HG03064 (cell line): Measurements from ENCODE around the gene FAAP100.

ENCODE experiments used
- ATAC-seq: cut with Tn5 transposase; IDR thresholded peaks from one replicate; pipeline ENCODE4 v1.9.1; 2021; ENCODE audit warnings: low read depth; ENCODE audit not compliant: unreplicated experiment

Gene FAAP100

GRCh38 chr17:81513753-81514488, 38.2 kb downstream of the FAAP100 start:
- ATAC-seq, result no peak

- ATAC-seq, result no peak
Observed at GRCh38 chr17:81513372-81513752, 38.8 kb downstream of the FAAP100 start.

- ATAC-seq, result no peak
Observed at GRCh38 chr17:81512562-81513371, 39.4 kb downstream of the FAAP100 start, which contains the start of gene ACTG1. Gene ACTG1, minus strand, starts transcription at chr17:81512799. Its CDS starts 445 bp downstream, at chr17:81512354.

GRCh38 chr17:81511804-81512561, 40.2 kb downstream of the FAAP100 start:
- ATAC-seq, result no peak

- ATAC-seq, result no peak
Observed at GRCh38 chr17:81511554-81511803, 40.7 kb downstream of the FAAP100 start.

GRCh38 chr17:81510785-81511553, 41.2 kb downstream of the FAAP100 start:
- no peak for ATAC-seq

- ATAC-seq, result no peak
Observed at GRCh38 chr17:81509972-81510784, 42.0 kb downstream of the FAAP100 start.

GRCh38 chr17:81509207-81509971, 42.8 kb downstream of the FAAP100 start:
- ATAC-seq, result no peak

GRCh38 chr17:81508639-81509206, 43.4 kb downstream of the FAAP100 start:
- no peak for ATAC-seq

GRCh38 chr17:81503619-81504018, 48.5 kb downstream of the FAAP100 start:
- no peak for ATAC-seq

- no peak for ATAC-seq
Observed at GRCh38 chr17:81502471-81503017, 49.6 kb downstream of the FAAP100 start.

- no peak for ATAC-seq
Observed at GRCh38 chr17:81500047-81500446, 52.1 kb downstream of the FAAP100 start.

GRCh38 chr17:81499601-81499970, 52.6 kb downstream of the FAAP100 start:
- no peak for ATAC-seq

- no peak for ATAC-seq
Observed at GRCh38 chr17:81498953-81499600, 53.1 kb downstream of the FAAP100 start.

- no peak for ATAC-seq
Observed at GRCh38 chr17:81494626-81495377, 57.4 kb downstream of the FAAP100 start.

GRCh38 chr17:81493198-81494038, 58.7 kb downstream of the FAAP100 start:
- ATAC-seq, result no peak
